Measurements from ENCODE around the gene BCL2L1. TPM values are rescaled to one million over a fixed set of nuclear protein-coding genes. Genes with fewer than 3 reads are reported as not detected.

BCL2L1 gene
- total RNA-seq, 1 experiment from 2014 or later = 226 TPM

- Histone ChIP-seq H3K4me2 (ENCODE audit: low read length) (no peak overlapping the region), H2AFZ (ENCODE audit: low read depth, low read length, poor library complexity, severe bottlenecking) (no peak overlapping the region), H3K9me2 (ENCODE audit: insufficient read depth) (no peaks in the 10 kb centered on the region), H3K27me3 (ENCODE audit: insufficient read depth, low read length) (no peaks in the 10 kb centered on the region), H3K4me3 (replicated peaks in 1 of 2; ENCODE audit: low read depth in 1 of 2, low read length in 2 of 2) (no peak overlapping the region), H3K4me1 (ENCODE audit: control insufficient read depth in 1 of 2, insufficient read depth in 2 of 2, low read length in 2 of 2) (peaks cover 55 to 94% of the 10 kb centered on the region in 2 experiments), H3K9me3 (ENCODE audit: control insufficient read depth in 1 of 2, insufficient read depth in 1 of 2, low read depth in 1 of 2, low read length in 2 of 2) (no peaks in the 10 kb centered on the region), H3K27ac (ENCODE audit: low read depth, low read length) (no peak overlapping the region; the same call in 1 of the 2 replicates), H3K79me2 (ENCODE audit: insufficient read depth, low read length) (peaks cover 100% of the 10 kb centered on the region), H3K9ac (ENCODE audit: low read length) (no peak overlapping the region), H3K36me3 (ENCODE audit: control insufficient read depth in 1 of 2, insufficient read depth in 2 of 2, low read length in 2 of 2) (peaks cover 12 to 42% of the 10 kb centered on the region in 2 experiments), H4K20me1 (ENCODE audit: insufficient read depth) (no peaks in the 10 kb centered on the region; the same call in 1 of the 2 replicates)
- no TSS peak for BruUV-seq (replicated peaks)
- no peak for ATAC-seq
- TF ChIP-seq EGR1 (IDR thresholded peaks at IDR 0.05; ENCODE audit: low read depth) (no peak), SP1 (IDR thresholded peaks at IDR 0.05; ENCODE audit: low read depth) (no peak), CEBPB (IDR thresholded peaks at IDR 0.05; ENCODE audit: low read depth) (no peak)
- DNase-seq (ENCODE audit: low read depth, low spot score) = no peak
- intact Hi-C loops (cut with micrococcal nuclease) = no loop called here
- POLR2A ChIA-PET = interaction anchor here (0.9 kb wide), 1 partner anchor 14 kb away, joined by 3 read pairs; no protein-coding TSS in a partner anchor
- RAD21 ChIA-PET (ENCODE audit: low non-redundant PET in 1 of 2, low total read pairs in 2 of 2, uncharacterized antibody in 2 of 2, unreplicated experiment in 2 of 2) = no interaction called here
- CTCF ChIA-PET = no interaction called here
These were observed 40.3 kb downstream of the BCL2L1 start for GRCh38 chr20:31682352-31682751.

GRCh38 chr20:31681769-31682168 is 40.9 kb downstream of the BCL2L1 start:
- peak overlapping the region; percentile 23 for H3K4me2 ChIP-seq (ENCODE audit: low read length)
- DNase-seq (ENCODE audit: low read depth, low spot score) (no peak), ATAC-seq (no peak)
- ChIA-PET CTCF (no interaction called here), RAD21 (ENCODE audit: low non-redundant PET in 1 of 2, low total read pairs in 2 of 2, uncharacterized antibody in 2 of 2, unreplicated experiment in 2 of 2) (no interaction called here), POLR2A (interaction anchor here (0.9 kb wide), 1 partner anchor 15 kb away, joined by 3 read pairs; no protein-coding TSS in a partner anchor)
- no peaks in the 10 kb centered on the region for H3K9me2 ChIP-seq (ENCODE audit: insufficient read depth)
- H3K9ac ChIP-seq (ENCODE audit: low read length) = peak overlapping the region; percentile 12; the same call in 1 of the 2 replicates
- TF ChIP-seq POLR2AphosphoS5 (IDR thresholded peaks at IDR 0.05; ENCODE audit: low read depth, low read length) = 0 out of 2 replicates have a peak, but pooled peaks have one; percentile 8
- no peak for TF ChIP-seq TCF7L2 (IDR thresholded peaks at IDR 0.05; ENCODE audit: borderline replicate concordance, extremely low read depth, insufficient read depth, insufficient read length)
- TF ChIP-seq EGR1 (IDR thresholded peaks at IDR 0.05; ENCODE audit: low read depth) = no peak
- H3K79me2 ChIP-seq (ENCODE audit: insufficient read depth, low read length) = peaks cover 99% of the 10 kb centered on the region
- no peak overlapping the region for H2AFZ ChIP-seq (ENCODE audit: low read depth, low read length, poor library complexity, severe bottlenecking)
- H3K4me1 ChIP-seq (ENCODE audit: control insufficient read depth in 1 of 2, insufficient read depth in 2 of 2, low read length in 2 of 2) = peaks cover 55 to 94% of the 10 kb centered on the region in 2 experiments
- intact Hi-C loops (cut with micrococcal nuclease) = no loop called here
- no peaks in the 10 kb centered on the region for H3K9me3 ChIP-seq (ENCODE audit: control insufficient read depth in 1 of 2, insufficient read depth in 1 of 2, low read depth in 1 of 2, low read length in 2 of 2)
- no TSS peak for BruUV-seq (replicated peaks)
- H3K36me3 ChIP-seq (ENCODE audit: control insufficient read depth in 1 of 2, insufficient read depth in 2 of 2, low read length in 2 of 2) = peaks cover 7 to 38% of the 10 kb centered on the region in 2 experiments
- no peaks in the 10 kb centered on the region for H3K27me3 ChIP-seq (ENCODE audit: insufficient read depth, low read length)
- no peak overlapping the region for H3K4me3 ChIP-seq (replicated peaks in 1 of 2; ENCODE audit: low read depth in 1 of 2, low read length in 2 of 2)
- H4K20me1 ChIP-seq (ENCODE audit: insufficient read depth) = no peaks in the 10 kb centered on the region; the same call in 1 of the 2 replicates
- peak overlapping the region; percentile 79; the same call in 1 of the 2 replicates for H3K27ac ChIP-seq (ENCODE audit: low read depth, low read length)

All from HCT116 (cell line).